Measurements from ENCODE around the gene MAK. TPM values are rescaled to one million over a fixed set of nuclear protein-coding genes. Genes with fewer than 3 reads are reported as not detected.
"Not testable (repeated sequence)": the region's sequence is repeated elsewhere in the genome, so short reads cannot be mapped to it uniquely, and the experiment has no call there.

MAK gene
- total RNA-seq, 2 donors from 2014 or later = 0.26 TPM; not detected in 1

GRCh38 chr6:10883312-10884244, 45.2 kb upstream of the MAK start:
- Histone ChIP-seq H3K27me3 (peaks cover 0 to 38% of the 10 kb centered on the region in 2 donors), H3K9me3 (no peaks in the 10 kb centered on the region), H3K36me3 (replicated peaks in 1 of 2; ENCODE audit: insufficient read depth in 1 of 2, low read depth in 2 of 2) (no peaks in the 10 kb centered on the region), H3K4me1 (peaks cover 22% of the 10 kb centered on the region), H3K27ac (no peak overlapping the region), H3K4me3 (no peak overlapping the region)
- no peak for DNase-seq
- 11 to 18% methylated on average over 29 to 51 of the region's 51 CpGs for WGBS, 2 donors
- TF ChIP-seq, protein P1, sequence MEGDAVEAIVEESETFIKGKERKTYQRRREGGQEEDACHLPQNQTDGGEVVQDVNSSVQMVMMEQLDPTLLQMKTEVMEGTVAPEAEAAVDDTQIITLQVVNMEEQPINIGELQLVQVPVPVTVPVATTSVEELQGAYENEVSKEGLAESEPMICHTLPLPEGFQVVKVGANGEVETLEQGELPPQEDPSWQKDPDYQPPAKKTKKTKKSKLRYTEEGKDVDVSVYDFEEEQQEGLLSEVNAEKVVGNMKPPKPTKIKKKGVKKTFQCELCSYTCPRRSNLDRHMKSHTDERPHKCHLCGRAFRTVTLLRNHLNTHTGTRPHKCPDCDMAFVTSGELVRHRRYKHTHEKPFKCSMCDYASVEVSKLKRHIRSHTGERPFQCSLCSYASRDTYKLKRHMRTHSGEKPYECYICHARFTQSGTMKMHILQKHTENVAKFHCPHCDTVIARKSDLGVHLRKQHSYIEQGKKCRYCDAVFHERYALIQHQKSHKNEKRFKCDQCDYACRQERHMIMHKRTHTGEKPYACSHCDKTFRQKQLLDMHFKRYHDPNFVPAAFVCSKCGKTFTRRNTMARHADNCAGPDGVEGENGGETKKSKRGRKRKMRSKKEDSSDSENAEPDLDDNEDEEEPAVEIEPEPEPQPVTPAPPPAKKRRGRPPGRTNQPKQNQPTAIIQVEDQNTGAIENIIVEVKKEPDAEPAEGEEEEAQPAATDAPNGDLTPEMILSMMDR (IDR thresholded peaks at IDR 0.05) = no peak
- no peak for TF ChIP-seq POLR2A (IDR thresholded peaks at IDR 0.05)
- no peak for ATAC-seq
- intact Hi-C loops (cut with DNase I) = no loop called here

- TF ChIP-seq, protein P1 (IDR thresholded peaks at IDR 0.05) = no peak
- no peak for TF ChIP-seq POLR2A (IDR thresholded peaks at IDR 0.05)
- no peak overlapping the region for H3K27ac ChIP-seq
- peaks cover 22% of the 10 kb centered on the region for H3K4me1 ChIP-seq
- H3K36me3 ChIP-seq (replicated peaks in 1 of 2; ENCODE audit: insufficient read depth in 1 of 2, low read depth in 2 of 2) = no peaks in the 10 kb centered on the region
- H3K4me3 ChIP-seq = no peak overlapping the region
- DNase-seq = no peak
- intact Hi-C loops (cut with DNase I) = no loop called here
- 6 to 9% methylated on average over 27 to 28 of the region's 28 CpGs for WGBS, 2 donors
- H3K27me3 ChIP-seq = peaks cover 0 to 38% of the 10 kb centered on the region in 2 donors
- no peaks in the 10 kb centered on the region for H3K9me3 ChIP-seq
- ATAC-seq = no peak
Measured at GRCh38 chr6:10882657-10883171, 44.4 kb upstream of the MAK start.

GRCh38 chr6:10882253-10882630, 43.9 kb upstream of the MAK start:
- DNase-seq; ATAC-seq; H3K36me3 ChIP-seq (replicated peaks in 1 of 2; ENCODE audit: insufficient read depth in 1 of 2, low read depth in 2 of 2); H3K9me3 ChIP-seq; intact Hi-C loops (cut with DNase I); H3K27ac ChIP-seq; H3K4me3 ChIP-seq: not testable (repeated sequence)
- WGBS, 2 donors = 18 to 27% methylated on average over 14 of the region's 14 CpGs
- peaks cover 21% of the 10 kb centered on the region for H3K4me1 ChIP-seq
- peaks cover 0 to 38% of the 10 kb centered on the region in 2 donors for H3K27me3 ChIP-seq

- H3K27ac ChIP-seq = no peak overlapping the region
- no peak overlapping the region for H3K4me3 ChIP-seq
- H3K4me1 ChIP-seq = peaks cover 10% of the 10 kb centered on the region
- no peak for ATAC-seq
- no peak for TF ChIP-seq POLR2A (IDR thresholded peaks at IDR 0.05)
- TF ChIP-seq, protein P1 (IDR thresholded peaks at IDR 0.05) = no peak
- DNase-seq = no peak
- H3K27me3 ChIP-seq = peaks cover 0 to 24% of the 10 kb centered on the region in 2 donors
- H3K36me3 ChIP-seq (replicated peaks in 1 of 2; ENCODE audit: insufficient read depth in 1 of 2, low read depth in 2 of 2) = no peaks in the 10 kb centered on the region
- H3K9me3 ChIP-seq = no peaks in the 10 kb centered on the region
- 93 to 96% methylated on average over 2 of the region's 2 CpGs for WGBS, 2 donors
- intact Hi-C loops (cut with DNase I) = no loop called here
Measured at GRCh38 chr6:10880366-10880765, 42.0 kb upstream of the MAK start.

- Histone ChIP-seq H3K36me3 (replicated peaks in 1 of 2; ENCODE audit: insufficient read depth in 1 of 2, low read depth in 2 of 2) (no peaks in the 10 kb centered on the region), H3K27me3 (peaks cover 0 to 18% of the 10 kb centered on the region in 2 donors), H3K27ac (no peak overlapping the region), H3K4me3 (no peak overlapping the region), H3K9me3 (no peaks in the 10 kb centered on the region), H3K4me1 (peaks cover 10% of the 10 kb centered on the region)
- no peak for DNase-seq
- no peak for ATAC-seq
- 65 to 80% methylated on average over 1 of the region's 1 CpG for WGBS, 2 donors
- intact Hi-C loops (cut with DNase I) = no loop called here
- TF ChIP-seq, protein P1 (IDR thresholded peaks at IDR 0.05) = no peak
- no peak for TF ChIP-seq POLR2A (IDR thresholded peaks at IDR 0.05)
Measured at GRCh38 chr6:10877871-10878270, 39.5 kb upstream of the MAK start.
